Endometrial microvascular endothelial cells (primary cell): ENCODE data around the gene CALB2. TPM values are rescaled to one million over a fixed set of nuclear protein-coding genes. Genes with fewer than 3 reads are reported as not detected.
"Not testable (repeated sequence)": the region's sequence is repeated elsewhere in the genome, so short reads cannot be mapped to it uniquely, and the experiment has no call there.

Source experiments
- in situ Hi-C: cut with HindIII; loops from 2 replicates; pipeline ENCODE4 v1.10.0; 2017; ENCODE audit warnings: low sequenced_read_pairs, low pct_unique_long_range_greater_than_20kb; ENCODE audit errors: inconsistent ontology term
- total RNA-seq: library from RNA; depleted of rRNA; stranded (reverse); fragments of >200 nt; gene quantifications from one replicate; pipeline ENCODE4 v1.2.3, GENCODE V29; 2015; ENCODE audit errors: inconsistent ontology term

The CALB2 gene, protein sequence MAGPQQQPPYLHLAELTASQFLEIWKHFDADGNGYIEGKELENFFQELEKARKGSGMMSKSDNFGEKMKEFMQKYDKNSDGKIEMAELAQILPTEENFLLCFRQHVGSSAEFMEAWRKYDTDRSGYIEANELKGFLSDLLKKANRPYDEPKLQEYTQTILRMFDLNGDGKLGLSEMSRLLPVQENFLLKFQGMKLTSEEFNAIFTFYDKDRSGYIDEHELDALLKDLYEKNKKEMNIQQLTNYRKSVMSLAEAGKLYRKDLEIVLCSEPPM
- not detected for total RNA-seq

DNA sequence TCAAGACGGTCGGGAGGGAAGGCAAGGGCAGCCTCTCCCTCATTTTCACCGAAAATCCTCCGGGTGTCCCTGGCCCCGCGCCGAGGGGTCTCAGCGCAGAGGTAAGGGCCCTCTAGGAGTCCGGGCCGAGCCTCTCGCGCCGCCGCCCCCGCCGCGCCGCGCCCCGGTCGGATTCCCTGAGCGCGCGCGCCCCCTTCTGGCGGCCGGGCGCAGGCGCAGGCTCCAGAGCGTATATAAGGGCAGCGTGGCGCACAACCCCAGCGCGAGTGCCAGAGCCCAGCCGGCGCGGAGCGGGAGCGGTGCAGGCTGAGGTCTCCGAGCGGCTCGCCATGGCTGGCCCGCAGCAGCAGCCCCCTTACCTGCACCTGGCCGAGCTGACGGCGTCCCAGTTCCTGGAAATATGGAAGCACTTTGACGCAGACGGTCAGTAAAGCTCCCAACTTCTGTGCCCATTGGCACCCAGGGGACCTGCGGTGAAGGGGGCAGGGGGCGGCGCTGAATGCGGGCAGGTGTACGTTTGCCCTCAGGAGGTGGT, at the start of gene CALB2:
CALB2 (plus strand) TSS at position 260 of the 535 bp plus-strand sequence; CDS start at position 330, 70 bp downstream.
- in situ Hi-C loops: no loop called here

DNA sequence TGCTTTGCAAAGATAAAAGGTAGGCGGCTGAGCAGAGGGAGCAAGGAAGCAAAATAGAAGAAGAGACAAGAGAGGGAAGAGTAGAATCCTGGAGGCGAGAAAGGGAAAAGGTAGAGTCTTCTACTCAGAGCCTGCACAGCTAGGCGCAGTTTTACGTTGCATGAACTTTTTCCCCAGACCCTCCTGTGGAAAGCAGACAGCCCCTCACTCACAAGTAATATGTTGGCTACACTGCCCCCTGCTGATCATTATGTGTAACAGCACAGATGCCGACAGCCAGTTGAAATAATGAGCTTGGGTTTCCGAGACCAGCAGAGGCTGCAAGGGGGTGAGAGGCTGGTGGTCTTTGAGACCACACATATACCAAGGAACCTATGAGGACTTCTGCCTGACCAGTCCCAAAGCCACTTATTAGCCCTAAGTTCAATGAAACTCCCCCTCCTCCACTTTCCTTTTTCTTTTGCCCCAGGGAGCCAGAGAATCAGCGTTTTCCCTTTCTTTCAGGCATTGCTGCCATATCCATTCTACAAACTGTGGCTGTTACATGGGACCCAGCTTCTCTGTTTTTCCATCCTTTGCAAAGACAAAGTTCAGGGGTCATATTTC, 46.9 kb upstream of the CALB2 start:
- in situ Hi-C loops: no loop called here

DNA sequence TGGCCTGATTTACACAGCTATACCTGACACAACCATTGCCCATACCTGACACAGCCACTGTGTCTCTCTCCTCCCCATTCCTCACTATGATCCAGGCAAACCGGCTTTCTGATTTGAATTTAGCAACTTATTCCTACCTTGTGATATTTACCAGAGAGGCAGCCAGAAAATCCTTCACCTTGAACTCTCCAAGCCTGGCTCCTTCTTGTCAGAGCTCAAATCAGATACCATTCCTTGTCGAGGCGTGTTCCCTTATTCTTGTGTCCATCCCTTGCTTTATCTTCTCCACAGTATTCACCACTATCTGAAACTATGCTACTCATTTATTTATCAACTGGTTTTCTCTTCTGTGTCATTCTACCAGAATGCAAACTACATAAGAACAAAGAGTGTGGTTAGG, 44.9 kb upstream of the CALB2 start:
- in situ Hi-C loops: not testable (repeated sequence)

DNA sequence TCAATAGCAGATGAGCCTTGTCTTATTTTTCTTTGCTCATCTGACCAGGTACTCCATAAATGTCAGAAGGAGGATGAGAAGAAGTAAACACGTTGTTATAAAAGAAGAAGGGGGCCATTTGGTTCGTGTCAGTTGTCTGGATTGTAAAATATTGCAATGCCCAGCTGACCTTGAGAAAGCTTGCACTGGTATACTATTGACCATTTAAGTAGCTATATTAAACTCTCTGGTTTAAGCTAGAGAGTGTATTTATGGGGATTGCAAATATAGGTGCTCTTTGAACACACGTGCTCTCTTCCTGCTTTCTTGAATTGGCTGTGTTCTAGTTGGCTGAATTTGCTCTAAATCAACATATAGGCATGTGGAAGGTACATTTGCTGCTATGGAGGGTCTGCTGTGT, 43.3 kb upstream of the CALB2 start:
- in situ Hi-C loops: no loop called here

DNA sequence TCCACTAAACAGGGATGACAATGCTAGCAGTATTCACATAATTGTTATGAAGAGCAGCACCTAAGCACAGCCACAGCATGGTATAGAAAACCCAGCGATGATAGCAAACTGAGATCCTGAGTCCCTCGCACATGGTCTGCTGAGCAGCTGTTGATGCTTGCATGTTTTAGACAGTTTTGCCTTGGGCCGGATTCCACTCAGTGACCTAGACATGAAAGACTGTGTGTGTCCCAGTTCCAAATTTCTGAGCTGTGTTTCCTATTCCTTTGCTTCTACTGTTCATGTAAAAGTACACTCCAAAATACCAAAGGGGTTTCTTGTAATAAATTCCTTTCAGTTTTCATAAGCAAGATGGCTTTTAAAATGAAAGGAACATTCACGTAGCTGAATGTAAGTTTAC, 38.5 kb upstream of the CALB2 start:
- in situ Hi-C loops: no loop called here

DNA sequence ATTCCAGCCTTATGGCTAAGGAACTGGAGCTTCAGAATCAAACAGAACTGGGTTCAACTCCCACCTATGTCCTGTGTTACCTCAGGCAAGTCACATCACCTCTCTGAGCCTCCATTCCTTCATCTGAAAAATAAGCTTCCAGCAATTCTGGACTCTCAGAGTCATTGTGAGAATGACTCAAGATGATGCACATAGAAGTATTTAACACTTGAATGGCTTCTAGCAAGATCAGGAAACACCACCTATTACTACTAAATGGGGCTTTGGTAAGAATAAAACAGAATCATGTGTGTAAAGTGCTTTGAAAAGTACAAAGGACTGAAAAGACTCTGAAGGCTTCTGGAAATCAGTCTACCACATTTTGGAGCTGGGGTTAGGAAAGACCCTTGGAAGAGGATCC, 30.8 kb upstream of the CALB2 start:
- in situ Hi-C loops: no loop called here

DNA sequence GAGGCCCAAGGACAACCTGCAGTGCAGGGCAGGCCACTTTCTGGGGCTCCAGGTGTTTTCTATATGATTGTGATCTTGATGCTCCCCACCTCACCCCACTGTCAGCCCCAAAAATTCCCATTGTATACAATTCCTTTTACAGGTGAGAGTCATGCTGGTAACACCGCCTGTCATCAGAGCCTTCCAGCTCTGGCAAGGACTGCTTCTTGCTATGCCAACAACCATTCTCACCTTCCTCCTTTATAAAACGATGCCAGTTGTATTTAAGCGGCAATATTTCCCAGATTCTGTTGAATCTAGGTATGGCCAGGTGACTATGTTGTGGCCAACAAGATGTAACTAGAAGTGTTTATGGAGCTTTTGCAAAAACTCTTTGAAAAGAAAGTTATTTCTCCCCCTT, 30.4 kb upstream of the CALB2 start:
- in situ Hi-C loops: no loop called here

DNA sequence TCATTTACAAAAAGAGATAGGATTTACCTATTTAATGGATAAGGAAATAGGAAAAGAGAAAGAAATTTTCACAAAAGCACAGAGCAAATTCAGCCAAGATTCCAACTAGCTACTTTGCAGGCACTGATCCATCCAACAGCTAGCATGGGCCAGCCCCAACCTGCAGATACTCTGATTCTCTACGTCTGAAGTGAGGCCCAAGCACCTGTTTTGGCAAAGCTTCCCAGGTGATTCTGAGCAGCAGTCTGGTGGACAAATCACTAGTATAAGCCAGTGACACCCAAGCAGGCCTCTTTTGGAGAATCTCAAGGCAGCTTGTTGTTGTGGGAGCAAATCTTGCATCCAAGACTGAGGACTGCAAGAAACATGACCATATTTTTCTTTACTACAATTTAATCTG, 20.9 kb upstream of the CALB2 start:
- in situ Hi-C loops: no loop called here

DNA sequence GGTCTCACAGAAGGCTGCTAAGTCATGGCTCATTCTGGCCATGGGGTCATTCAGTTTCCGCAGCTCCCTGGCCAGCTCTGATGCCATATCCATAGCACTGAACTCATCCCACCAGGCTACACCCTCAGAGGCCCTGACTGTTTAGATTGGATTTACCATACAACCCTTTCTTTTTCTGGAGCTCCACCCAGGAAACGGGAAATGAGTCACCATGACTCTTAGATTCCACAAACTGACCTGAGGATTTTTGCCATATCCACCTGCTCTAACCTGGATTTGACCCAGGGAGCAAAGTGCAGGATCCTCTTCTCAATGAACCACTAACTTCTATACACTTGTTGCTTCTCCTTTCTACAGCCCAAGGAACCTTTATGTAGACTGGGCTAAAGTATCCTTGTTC, 20.3 kb upstream of the CALB2 start:
- in situ Hi-C loops: no loop called here

DNA sequence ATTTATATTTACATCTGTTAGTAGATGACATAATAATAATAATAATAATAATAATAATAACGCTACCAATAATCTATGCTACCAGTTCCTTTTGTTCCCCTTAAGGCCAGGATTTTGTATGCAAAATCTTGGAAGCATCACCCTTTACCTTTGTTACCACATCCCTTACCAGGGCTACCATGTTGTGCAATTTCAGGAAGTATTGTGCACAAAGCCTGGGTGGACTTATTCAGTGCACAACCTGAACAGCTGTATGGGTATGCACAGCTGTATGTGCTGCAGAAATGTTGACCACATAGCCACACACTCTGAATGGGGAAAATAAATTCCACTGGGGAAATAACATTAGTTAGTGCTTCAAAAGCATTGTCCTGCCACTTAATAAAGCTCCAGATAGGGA, 19.9 kb upstream of the CALB2 start:
- in situ Hi-C loops: no loop called here

DNA sequence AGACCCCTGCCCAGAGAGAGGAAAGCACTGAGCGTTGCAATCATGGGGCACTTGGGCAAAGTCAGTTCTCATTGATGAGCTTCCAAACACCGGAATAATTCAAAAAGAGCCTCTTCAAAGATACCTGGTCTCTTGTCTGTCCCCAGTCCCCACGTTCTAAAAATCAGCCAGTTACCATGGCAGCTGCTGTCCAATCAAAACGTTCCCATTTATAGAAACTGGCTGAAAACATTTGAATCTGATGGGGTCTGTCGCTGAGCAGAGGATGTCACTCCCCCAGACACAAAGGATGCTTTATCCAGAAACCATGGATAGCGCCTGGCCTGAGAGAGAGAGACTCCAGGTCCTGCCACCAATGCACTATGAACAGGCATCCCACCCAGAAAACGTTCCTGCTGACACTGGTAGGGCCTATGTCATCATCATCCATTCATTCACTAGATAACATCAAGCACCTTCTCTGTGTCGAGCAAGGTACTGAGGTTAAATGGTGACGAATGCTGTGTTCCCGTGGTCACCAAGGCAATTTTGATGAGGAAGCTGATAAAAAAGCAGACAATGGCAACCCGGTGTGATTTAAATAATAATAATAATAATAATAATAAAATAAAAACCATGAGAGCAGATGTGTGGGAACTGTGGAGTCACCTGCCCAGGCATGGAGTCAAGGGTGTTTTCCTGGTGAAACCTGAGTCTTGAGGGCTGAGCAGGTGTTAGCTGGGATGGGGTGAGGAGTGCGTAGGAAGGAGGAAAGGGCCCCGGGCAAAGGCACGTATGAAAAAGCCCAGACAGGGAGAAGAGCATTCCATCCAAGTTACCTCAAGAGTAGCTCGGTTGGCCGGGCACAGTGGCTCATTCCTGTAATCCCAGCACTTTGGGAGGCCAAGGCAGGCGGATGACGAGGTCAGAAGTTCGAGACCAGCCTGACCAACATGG, 19.0 kb upstream of the CALB2 start:
- in situ Hi-C loops: no loop called here

DNA sequence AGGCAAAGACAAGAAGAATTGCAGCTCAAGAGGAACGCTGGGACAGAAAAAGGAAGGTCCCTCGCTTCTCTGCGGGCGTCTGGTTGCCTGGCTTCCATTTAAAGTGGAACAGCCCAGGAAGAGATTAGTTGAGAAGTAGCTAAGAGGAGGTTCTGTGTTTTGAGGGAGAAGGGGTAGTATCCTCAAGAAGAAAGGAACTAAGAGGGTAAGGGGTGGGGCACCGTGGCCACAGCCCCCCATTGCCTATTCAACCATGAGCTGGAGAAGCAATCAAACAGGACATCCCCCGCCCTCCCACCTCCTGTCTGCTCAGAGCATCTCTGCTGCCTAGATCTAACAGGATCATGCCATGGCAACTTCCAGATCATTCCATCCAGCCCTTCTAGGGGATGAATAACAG, 18.1 kb upstream of the CALB2 start:
- in situ Hi-C loops: no loop called here

DNA sequence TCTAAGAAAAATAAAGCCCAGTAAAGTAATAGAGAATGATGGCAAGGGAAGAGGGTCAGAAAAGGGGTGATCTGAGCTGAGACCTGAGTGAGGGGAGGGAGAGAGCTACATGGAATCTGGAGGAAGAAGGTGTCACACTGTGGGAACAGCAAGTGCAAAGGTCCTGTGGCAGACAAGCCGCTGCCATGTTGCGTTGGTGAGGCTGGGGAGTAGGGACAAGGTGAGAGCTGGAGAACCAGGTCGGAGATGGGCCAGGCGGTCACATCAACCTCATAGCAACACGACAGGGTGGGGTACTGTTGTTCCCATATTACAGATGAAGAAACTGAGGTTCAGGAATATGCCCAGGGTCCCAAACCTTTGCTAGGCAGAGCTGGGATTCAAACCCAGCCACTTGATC, 16.6 kb upstream of the CALB2 start:
- in situ Hi-C loops: no loop called here

DNA sequence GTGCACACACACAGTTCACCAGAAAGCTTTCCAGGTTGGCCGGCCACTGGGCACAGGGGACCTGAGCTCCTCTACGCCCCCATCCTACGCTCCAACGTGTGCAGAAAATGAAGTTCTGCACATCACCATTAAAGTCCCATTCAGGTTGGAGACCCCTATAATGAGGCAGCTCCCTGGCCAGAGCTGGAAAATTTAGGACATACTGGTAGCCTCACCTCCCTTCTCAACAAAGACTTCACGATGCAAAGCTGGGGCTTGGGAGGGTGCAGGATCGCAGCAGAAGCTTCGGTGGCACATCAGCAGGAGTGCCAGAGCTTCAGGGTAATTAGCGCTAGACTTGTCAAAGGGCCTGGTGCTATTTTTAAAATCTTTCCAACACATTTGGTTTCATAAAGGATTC, 15.4 kb upstream of the CALB2 start:
- in situ Hi-C loops: no loop called here

DNA sequence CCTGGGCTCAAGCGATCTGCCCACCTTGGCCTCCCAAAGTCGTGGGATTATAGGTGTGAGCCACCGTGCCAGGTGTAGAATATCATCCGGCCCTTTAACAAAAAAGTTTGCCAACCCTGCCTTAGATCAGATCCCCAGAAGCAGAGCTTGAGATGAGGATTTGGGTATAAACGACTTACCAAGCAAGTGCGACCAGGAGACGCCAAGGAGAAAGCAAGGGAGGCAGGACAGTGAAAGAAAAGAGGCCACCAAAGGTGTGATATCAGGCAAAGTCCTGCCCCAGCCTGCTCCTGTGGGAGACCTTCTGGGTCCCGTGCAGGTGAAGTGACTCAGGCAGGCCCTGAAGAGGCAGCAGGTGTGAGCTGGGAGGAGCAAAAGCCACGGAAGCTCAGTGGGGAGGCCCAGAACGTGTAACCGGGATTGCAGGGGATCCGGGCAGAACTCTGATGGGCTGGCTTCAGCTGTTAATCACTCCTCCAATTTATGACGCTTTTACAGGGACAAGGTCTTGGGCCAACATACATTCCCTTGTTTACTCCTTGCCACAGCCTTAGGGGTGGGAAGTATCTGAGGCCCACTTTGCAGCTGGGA, 14.1 kb upstream of the CALB2 start:
- in situ Hi-C loops: no loop called here

DNA sequence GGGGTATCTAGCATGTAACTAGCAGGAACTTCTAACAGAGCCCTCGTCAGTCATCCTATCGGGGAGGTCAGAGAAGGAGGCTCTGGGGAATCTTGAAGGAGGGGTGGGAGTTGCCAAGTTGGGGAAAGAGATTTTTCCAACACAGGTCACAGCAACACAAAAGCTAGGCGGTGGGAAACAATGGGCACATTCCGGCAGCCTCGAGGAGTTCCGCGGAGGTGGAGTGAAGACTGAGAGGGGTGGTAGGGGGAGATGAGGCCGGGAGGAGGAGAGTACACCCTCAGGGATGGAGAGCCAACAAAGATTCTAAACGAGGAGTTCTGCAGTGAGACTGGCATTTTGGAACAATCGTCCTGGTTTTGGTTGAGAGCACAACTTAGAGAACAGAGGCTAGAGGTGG, 13.5 kb upstream of the CALB2 start:
- in situ Hi-C loops: no loop called here

DNA sequence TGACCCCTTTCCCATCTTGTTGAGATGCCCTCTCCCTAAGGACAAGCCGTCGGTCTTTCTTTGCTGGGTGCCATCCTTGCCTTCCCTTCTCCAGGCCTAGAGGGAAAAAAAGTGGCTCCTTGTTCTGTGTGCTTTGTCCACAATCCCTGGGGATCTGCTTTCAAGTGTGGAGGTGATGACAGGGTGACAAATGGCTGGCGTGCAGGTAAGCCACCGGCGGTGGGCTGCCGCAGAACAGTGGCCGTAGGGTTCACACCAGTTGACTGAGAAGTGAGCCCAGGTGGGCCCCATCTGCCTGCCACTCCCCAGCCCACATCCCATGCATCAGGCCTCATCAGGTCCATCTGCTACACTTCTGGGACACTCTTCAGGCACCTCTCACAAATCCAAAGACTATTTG, 11.4 kb upstream of the CALB2 start:
- in situ Hi-C loops: no loop called here

DNA sequence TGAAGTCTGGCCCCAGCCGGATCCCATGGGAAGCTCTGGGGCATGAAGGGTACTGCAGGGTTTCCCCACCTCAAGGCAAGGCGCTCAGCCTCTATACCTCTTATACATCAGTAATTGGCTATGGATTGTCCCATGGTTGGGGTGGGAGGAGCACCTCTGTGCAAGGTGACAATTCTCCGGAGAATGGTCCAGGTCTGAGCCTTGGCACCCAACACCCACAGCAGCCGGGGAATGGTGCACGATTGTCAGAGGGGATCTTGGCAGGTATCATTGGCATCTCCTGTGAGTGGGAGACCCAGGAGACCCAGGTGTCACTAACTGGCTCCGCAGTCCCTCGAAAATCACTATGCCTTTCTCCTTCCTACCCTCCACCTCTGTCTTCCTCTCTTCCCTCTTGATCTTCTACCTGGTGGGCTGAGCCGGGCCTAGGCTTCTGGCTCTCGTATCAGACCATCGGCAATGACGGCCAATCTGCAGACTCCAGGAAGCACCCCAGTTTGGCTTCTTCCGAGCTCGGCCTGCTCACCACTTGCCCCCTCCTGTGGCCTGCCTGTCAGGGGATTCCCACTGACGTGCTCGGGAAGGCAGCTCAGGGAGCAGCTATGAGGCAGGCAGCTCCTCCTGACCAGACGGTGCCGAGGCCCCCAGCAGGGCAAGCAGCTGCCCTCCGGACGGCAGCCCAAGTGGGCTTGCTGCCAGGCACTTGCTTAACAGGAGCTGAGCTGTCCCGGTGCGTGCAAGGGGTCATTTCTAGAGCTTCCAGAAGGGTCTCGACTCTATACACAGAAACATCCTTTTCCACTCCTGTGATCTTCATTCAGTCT, 10.0 kb upstream of the CALB2 start:
- in situ Hi-C loops: no loop called here
